Neural progenitor cell (in vitro differentiated cells): ENCODE data around the gene LSM10.

Experiments used
- EZH2 ChIP-seq: fragments of 200-600 bp; sonication (generic); IDR thresholded peaks from 2 replicates; pipeline ENCODE4 v1.6.1; 2017; ENCODE audit warnings: antibody characterized with exemption, mild to moderate bottlenecking, moderate library complexity
- EZH2phosphoT487 ChIP-seq: fragments of 200-600 bp; sonication (generic); IDR thresholded peaks from 2 replicates; pipeline ENCODE4 v1.6.1; 2017; ENCODE audit warnings: antibody characterized with exemption
- TF ChIP-seq, protein P1 (sequence below): fragments of 200-600 bp; sonication (generic); IDR thresholded peaks from 2 replicates; pipeline ENCODE4 v1.5.1; 2017; ENCODE audit warnings: antibody characterized with exemption, mild to moderate bottlenecking

- TF ChIP-seq, protein P1, sequence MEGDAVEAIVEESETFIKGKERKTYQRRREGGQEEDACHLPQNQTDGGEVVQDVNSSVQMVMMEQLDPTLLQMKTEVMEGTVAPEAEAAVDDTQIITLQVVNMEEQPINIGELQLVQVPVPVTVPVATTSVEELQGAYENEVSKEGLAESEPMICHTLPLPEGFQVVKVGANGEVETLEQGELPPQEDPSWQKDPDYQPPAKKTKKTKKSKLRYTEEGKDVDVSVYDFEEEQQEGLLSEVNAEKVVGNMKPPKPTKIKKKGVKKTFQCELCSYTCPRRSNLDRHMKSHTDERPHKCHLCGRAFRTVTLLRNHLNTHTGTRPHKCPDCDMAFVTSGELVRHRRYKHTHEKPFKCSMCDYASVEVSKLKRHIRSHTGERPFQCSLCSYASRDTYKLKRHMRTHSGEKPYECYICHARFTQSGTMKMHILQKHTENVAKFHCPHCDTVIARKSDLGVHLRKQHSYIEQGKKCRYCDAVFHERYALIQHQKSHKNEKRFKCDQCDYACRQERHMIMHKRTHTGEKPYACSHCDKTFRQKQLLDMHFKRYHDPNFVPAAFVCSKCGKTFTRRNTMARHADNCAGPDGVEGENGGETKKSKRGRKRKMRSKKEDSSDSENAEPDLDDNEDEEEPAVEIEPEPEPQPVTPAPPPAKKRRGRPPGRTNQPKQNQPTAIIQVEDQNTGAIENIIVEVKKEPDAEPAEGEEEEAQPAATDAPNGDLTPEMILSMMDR, result no peak
- TF ChIP-seq EZH2 (no peak), EZH2phosphoT487 (no peak)
Measured at GRCh38 chr1:36442337-36442736, 44.6 kb upstream of the LSM10 start.
